Panc1 (cell line): Measurements from ENCODE around the gene PRDX1.

ENCODE experiments used
- CTCF ChIP-seq: fragments of 450-650 bp; IDR thresholded peaks from 2 replicates; pipeline ENCODE4 v1.5.1; 2017; ENCODE audit warnings: mild to moderate bottlenecking
- TF ChIP-seq, protein P1 (sequence below), 2 experiments: IDR thresholded peaks; 2 replicates each; pipeline ENCODE4 v1.6.1; 2011 to 2012; ENCODE audit warnings: low read depth in 2 of 2, control low read depth in 1 of 2, low read length in 1 of 2, mild to moderate bottlenecking in 1 of 2, moderate library complexity in 1 of 2; ENCODE audit not compliant: insufficient read depth in 1 of 2

GRCh38 chr1:45567911-45568310 lies 46.2 kb upstream of the PRDX1 start:
- TF ChIP-seq CTCF = no peak
- TF ChIP-seq, protein P1, sequence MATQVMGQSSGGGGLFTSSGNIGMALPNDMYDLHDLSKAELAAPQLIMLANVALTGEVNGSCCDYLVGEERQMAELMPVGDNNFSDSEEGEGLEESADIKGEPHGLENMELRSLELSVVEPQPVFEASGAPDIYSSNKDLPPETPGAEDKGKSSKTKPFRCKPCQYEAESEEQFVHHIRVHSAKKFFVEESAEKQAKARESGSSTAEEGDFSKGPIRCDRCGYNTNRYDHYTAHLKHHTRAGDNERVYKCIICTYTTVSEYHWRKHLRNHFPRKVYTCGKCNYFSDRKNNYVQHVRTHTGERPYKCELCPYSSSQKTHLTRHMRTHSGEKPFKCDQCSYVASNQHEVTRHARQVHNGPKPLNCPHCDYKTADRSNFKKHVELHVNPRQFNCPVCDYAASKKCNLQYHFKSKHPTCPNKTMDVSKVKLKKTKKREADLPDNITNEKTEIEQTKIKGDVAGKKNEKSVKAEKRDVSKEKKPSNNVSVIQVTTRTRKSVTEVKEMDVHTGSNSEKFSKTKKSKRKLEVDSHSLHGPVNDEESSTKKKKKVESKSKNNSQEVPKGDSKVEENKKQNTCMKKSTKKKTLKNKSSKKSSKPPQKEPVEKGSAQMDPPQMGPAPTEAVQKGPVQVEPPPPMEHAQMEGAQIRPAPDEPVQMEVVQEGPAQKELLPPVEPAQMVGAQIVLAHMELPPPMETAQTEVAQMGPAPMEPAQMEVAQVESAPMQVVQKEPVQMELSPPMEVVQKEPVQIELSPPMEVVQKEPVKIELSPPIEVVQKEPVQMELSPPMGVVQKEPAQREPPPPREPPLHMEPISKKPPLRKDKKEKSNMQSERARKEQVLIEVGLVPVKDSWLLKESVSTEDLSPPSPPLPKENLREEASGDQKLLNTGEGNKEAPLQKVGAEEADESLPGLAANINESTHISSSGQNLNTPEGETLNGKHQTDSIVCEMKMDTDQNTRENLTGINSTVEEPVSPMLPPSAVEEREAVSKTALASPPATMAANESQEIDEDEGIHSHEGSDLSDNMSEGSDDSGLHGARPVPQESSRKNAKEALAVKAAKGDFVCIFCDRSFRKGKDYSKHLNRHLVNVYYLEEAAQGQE (IDR thresholded peaks at IDR 0.05; ENCODE audit: insufficient read depth in 1 of 2, low read depth in 2 of 2, low read length in 1 of 2) = no peak
